GM13976 (cell line): ENCODE measurements around the gene MBNL3.

Experiments used
- DNase-seq: peaks from one replicate; pipeline ENCODE4 v3.0.0; 2012; ENCODE audit warnings: low spot score
- CTCF ChIP-seq: IDR thresholded peaks from 2 replicates; pipeline ENCODE4 v1.5.1; 2012; ENCODE audit warnings: borderline replicate concordance, mild to moderate bottlenecking; ENCODE audit not compliant: insufficient read depth; ENCODE audit errors: extremely low read depth, missing control alignments, control extremely low read depth
- in situ Hi-C: fragments of 300-500 bp; cut with MboI; formaldehyde crosslinking; loops from one replicate; pipeline ENCODE4 v1.12.0; 2022; ENCODE audit warnings: low sequenced_read_pairs, mixed read lengths, inconsistent platforms; ENCODE audit not compliant: unreplicated experiment

Gene MBNL3

DNA sequence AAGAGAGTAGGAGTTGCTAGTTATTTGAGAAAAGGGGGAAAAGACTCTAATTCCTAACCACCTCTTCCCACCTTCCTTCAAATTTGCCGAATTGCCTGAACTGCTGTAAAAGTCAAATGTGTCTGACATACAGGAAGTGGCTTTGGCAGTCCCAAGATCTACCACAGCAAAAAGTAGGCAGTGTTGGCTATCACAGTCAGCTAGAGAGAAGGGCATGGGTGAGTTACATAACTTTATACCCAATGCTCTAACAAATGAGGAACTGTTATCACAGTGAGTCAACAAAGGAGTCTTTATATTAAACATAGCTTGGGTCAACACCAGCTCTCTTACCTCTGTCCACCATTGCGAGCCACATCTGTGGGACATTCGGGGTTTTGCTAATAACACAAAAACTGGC lies 2.4 kb upstream of the MBNL3 start:
- in situ Hi-C loops = no loop called here
- DNase-seq = no peak

GRCh38 chrX:132489578-132490419 lies 961 bp upstream of the MBNL3 start:
- DNase-seq = peak; percentile 38
- in situ Hi-C loops = no loop called here
- TF ChIP-seq CTCF = no peak

More for the DNA sequence above, 2.4 kb upstream of the MBNL3 start:
- TF ChIP-seq CTCF = no peak

- in situ Hi-C loops = no loop called here
- DNase-seq = no peak
- no peak for TF ChIP-seq CTCF
These were observed 595 bp downstream of the MBNL3 start for GRCh38 chrX:132488180-132488705.

GRCh38 chrX:132486599-132487178 lies 2.1 kb downstream of the MBNL3 start:
- no peak for DNase-seq
- in situ Hi-C loops = no loop called here
- TF ChIP-seq CTCF = no peak

GRCh38 chrX:132483951-132484350 lies 4.9 kb downstream of the MBNL3 start:
- no peak for TF ChIP-seq CTCF
- in situ Hi-C loops = no loop called here
- no peak for DNase-seq

DNA sequence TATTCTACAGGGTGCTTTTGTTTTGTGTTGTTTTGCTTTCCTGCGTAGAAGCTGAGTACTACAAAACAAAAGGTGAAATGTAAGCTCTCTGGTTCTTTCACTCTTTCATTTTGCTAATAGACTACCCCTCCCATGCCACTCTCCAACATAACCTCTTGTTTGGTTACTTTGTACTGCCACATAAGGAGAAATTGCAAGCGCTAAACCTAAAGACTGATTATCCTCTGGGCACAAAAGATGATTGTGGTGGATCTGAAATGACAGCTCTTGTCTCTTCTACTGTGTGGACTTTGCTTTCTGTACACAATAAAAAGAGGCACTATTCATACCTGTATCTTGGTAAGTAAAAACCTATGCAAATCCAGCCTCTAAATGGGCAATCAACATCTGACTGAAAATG lies 5.3 kb downstream of the MBNL3 start:
- in situ Hi-C loops = no loop called here
- no peak for DNase-seq
- TF ChIP-seq CTCF = no peak
